Activated CD4-positive, alpha-beta memory T cell treated with anti-CD3 and anti-CD28 coated beads for 36 hours (primary cell): ENCODE measurements around the gene ABCC6. TPM values are rescaled to one million over a fixed set of nuclear protein-coding genes. Genes with fewer than 3 reads are reported as not detected.
A peak's percentile ranks its signal among the peaks of the same experiment; 100 is the strongest.
"Not testable (repeated sequence)": the region's sequence is repeated elsewhere in the genome, so short reads cannot be mapped to it uniquely, and the experiment has no call there.

ENCODE experiments used
- CTCF ChIA-PET: fragments of 350-600 bp; sonication (Branson Sonifier 250); formaldehyde crosslinking; loops from one replicate; lab custom pipeline; 2021; ENCODE audit warnings: antibody characterized with exemption, inconsistent platforms; lab: Charles Lee
- POLR2A ChIA-PET: fragments of 350-600 bp; sonication (Branson Sonifier 250); formaldehyde crosslinking; loops from one replicate; lab custom pipeline; 2021; ENCODE audit warnings: antibody characterized with exemption; lab: Charles Lee
- DNase-seq: peaks from one replicate; pipeline ENCODE4 v3.0.0-alpha.2; 2020
- H3K27ac Mint-ChIP-seq: one replicate; pipeline ENCODE4 v1.8.0; 2021; ENCODE audit warnings: mixed read lengths
- H3K27me3 Mint-ChIP-seq: one replicate; pipeline ENCODE4 v1.8.0; 2021; ENCODE audit warnings: mixed read lengths
- H3K36me3 Mint-ChIP-seq: one replicate; pipeline ENCODE4 v1.8.0; 2021; ENCODE audit warnings: mixed read lengths
- H3K4me1 Mint-ChIP-seq: one replicate; pipeline ENCODE4 v1.8.0; 2021; ENCODE audit warnings: low read depth, mixed read lengths
- H3K4me3 Mint-ChIP-seq: one replicate; pipeline ENCODE4 v1.8.0; 2021; ENCODE audit warnings: mild to moderate bottlenecking, mixed read lengths
- H3K9me3 Mint-ChIP-seq: one replicate; pipeline ENCODE4 v1.8.0; 2021; ENCODE audit warnings: mixed read lengths
- intact Hi-C: fragments of 100-400 bp; cut with micrococcal nuclease; formaldehyde crosslinking; loops from one replicate; pipeline ENCODE4 v1.15.1; 2023
- total RNA-seq, 2 experiments: library from RNA; stranded (reverse); gene quantifications; one replicate each; pipeline ENCODE4 v1.2.3, GENCODE V29; 2021

ABCC6 gene
- total RNA-seq, 2 experiments from 2014 or later = not detected

- intact Hi-C loops = no loop called here
- Mint-ChIP-seq H3K36me3 (no peaks in the 10 kb centered on the region), H3K4me1 (peaks cover 5% of the 10 kb centered on the region), H3K27me3 (no peaks in the 10 kb centered on the region), H3K9me3 (no peaks in the 10 kb centered on the region), H3K4me3 (no peak overlapping the region), H3K27ac (no peak overlapping the region)
- CTCF ChIA-PET = interaction anchor here (0.9 kb wide), 1 partner anchor 47 kb away, joined by 3 read pairs; no protein-coding TSS in a partner anchor
- no peak for DNase-seq
- POLR2A ChIA-PET = no interaction called here
Observed at GRCh38 chr16:16150878-16151152, 72.5 kb downstream of the ABCC6 start.

GRCh38 chr16:16150117-16150877 lies 73.0 kb downstream of the ABCC6 start:
- intact Hi-C loops = no loop called here
- H3K27me3 Mint-ChIP-seq = no peaks in the 10 kb centered on the region
- POLR2A ChIA-PET = no interaction called here
- no peaks in the 10 kb centered on the region for H3K9me3 Mint-ChIP-seq
- H3K4me1 Mint-ChIP-seq = peaks cover 5% of the 10 kb centered on the region
- H3K4me3 Mint-ChIP-seq = no peak overlapping the region
- CTCF ChIA-PET = interaction anchor here (0.9 kb wide), 1 partner anchor 46 kb away, joined by 3 read pairs; no protein-coding TSS in a partner anchor
- no peak for DNase-seq
- peaks cover 1% of the 10 kb centered on the region for H3K36me3 Mint-ChIP-seq
- no peak overlapping the region for H3K27ac Mint-ChIP-seq

- no peak overlapping the region for H3K4me3 Mint-ChIP-seq
- H3K27ac Mint-ChIP-seq = no peak overlapping the region
- peaks cover 1% of the 10 kb centered on the region for H3K36me3 Mint-ChIP-seq
- no peak for DNase-seq
- ChIA-PET CTCF (no interaction called here), POLR2A (no interaction called here)
- no peaks in the 10 kb centered on the region for H3K9me3 Mint-ChIP-seq
- H3K27me3 Mint-ChIP-seq = no peaks in the 10 kb centered on the region
- H3K4me1 Mint-ChIP-seq = peaks cover 5% of the 10 kb centered on the region
- intact Hi-C loops = no loop called here
Observed at GRCh38 chr16:16149710-16150116, 73.6 kb downstream of the ABCC6 start.

- Mint-ChIP-seq H3K4me1 (peaks cover 5% of the 10 kb centered on the region), H3K27me3 (no peaks in the 10 kb centered on the region), H3K36me3 (peaks cover 9% of the 10 kb centered on the region), H3K27ac (no peak overlapping the region), H3K9me3 (no peaks in the 10 kb centered on the region), H3K4me3 (no peak overlapping the region)
- no peak for DNase-seq
- intact Hi-C loops = no loop called here
- POLR2A ChIA-PET = no interaction called here
- CTCF ChIA-PET = no interaction called here
Observed at GRCh38 chr16:16148755-16149154, 74.5 kb downstream of the ABCC6 start.

- H3K9me3 Mint-ChIP-seq, H3K27me3 Mint-ChIP-seq, H3K4me3 Mint-ChIP-seq, CTCF ChIA-PET, intact Hi-C loops, DNase-seq, POLR2A ChIA-PET, H3K27ac Mint-ChIP-seq, H3K4me1 Mint-ChIP-seq: not testable (repeated sequence)
- H3K36me3 Mint-ChIP-seq = peaks cover 11% of the 10 kb centered on the region
Observed at GRCh38 chr16:16148000-16148599, 75.2 kb downstream of the ABCC6 start.

- no peaks in the 10 kb centered on the region for H3K9me3 Mint-ChIP-seq
- ChIA-PET CTCF (no interaction called here), POLR2A (no interaction called here)
- no peak for DNase-seq
- H3K4me3 Mint-ChIP-seq = no peak overlapping the region
- intact Hi-C loops = no loop called here
- peaks cover 15% of the 10 kb centered on the region for H3K36me3 Mint-ChIP-seq
- H3K27me3 Mint-ChIP-seq = no peaks in the 10 kb centered on the region
- H3K4me1 Mint-ChIP-seq = peaks cover 5% of the 10 kb centered on the region
- no peak overlapping the region for H3K27ac Mint-ChIP-seq
Observed at GRCh38 chr16:16147316-16147999, 75.8 kb downstream of the ABCC6 start.

GRCh38 chr16:16146380-16147315 lies 76.6 kb downstream of the ABCC6 start:
- peaks cover 5% of the 10 kb centered on the region for H3K4me1 Mint-ChIP-seq
- ChIA-PET CTCF (no interaction called here), POLR2A (no interaction called here)
- DNase-seq = no peak
- no peak overlapping the region for H3K27ac Mint-ChIP-seq
- no peak overlapping the region for H3K4me3 Mint-ChIP-seq
- intact Hi-C loops = no loop called here
- H3K36me3 Mint-ChIP-seq = peaks cover 20% of the 10 kb centered on the region
- H3K27me3 Mint-ChIP-seq = no peaks in the 10 kb centered on the region
- no peaks in the 10 kb centered on the region for H3K9me3 Mint-ChIP-seq

- no peaks in the 10 kb centered on the region for H3K9me3 Mint-ChIP-seq
- H3K4me1 Mint-ChIP-seq = no peaks in the 10 kb centered on the region
- H3K36me3 Mint-ChIP-seq = peaks cover 25% of the 10 kb centered on the region
- intact Hi-C loops = no loop called here
- no peak overlapping the region for H3K4me3 Mint-ChIP-seq
- CTCF ChIA-PET = no interaction called here
- DNase-seq = no peak
- no peak overlapping the region for H3K27ac Mint-ChIP-seq
- H3K27me3 Mint-ChIP-seq = no peaks in the 10 kb centered on the region
- POLR2A ChIA-PET = no interaction called here
Observed at GRCh38 chr16:16145286-16145685, 78.0 kb downstream of the ABCC6 start.

GRCh38 chr16:16144416-16144815 lies 78.9 kb downstream of the ABCC6 start:
- Mint-ChIP-seq H3K4me1 (no peaks in the 10 kb centered on the region), H3K27me3 (no peaks in the 10 kb centered on the region), H3K4me3 (no peak overlapping the region), H3K36me3 (peaks cover 31% of the 10 kb centered on the region), H3K27ac (no peak overlapping the region), H3K9me3 (no peaks in the 10 kb centered on the region)
- ChIA-PET CTCF (no interaction called here), POLR2A (no interaction called here)
- no peak for DNase-seq
- intact Hi-C loops = no loop called here

GRCh38 chr16:16143931-16144330 lies 79.4 kb downstream of the ABCC6 start:
- no peak overlapping the region for H3K4me3 Mint-ChIP-seq
- ChIA-PET POLR2A (no interaction called here), CTCF (interaction anchor here (0.6 kb wide), 1 partner anchor 261 kb away, joined by 3 read pairs; no protein-coding TSS in a partner anchor)
- DNase-seq = no peak
- H3K27ac Mint-ChIP-seq = no peak overlapping the region
- no peaks in the 10 kb centered on the region for H3K27me3 Mint-ChIP-seq
- intact Hi-C loops = no loop called here
- H3K9me3 Mint-ChIP-seq = no peaks in the 10 kb centered on the region
- peaks cover 33% of the 10 kb centered on the region for H3K36me3 Mint-ChIP-seq
- no peaks in the 10 kb centered on the region for H3K4me1 Mint-ChIP-seq

GRCh38 chr16:16143038-16143763 lies 80.1 kb downstream of the ABCC6 start:
- H3K27me3 Mint-ChIP-seq = no peaks in the 10 kb centered on the region
- H3K4me1 Mint-ChIP-seq = no peaks in the 10 kb centered on the region
- DNase-seq = peak; percentile 15
- H3K36me3 Mint-ChIP-seq = peaks cover 35% of the 10 kb centered on the region
- intact Hi-C loops = no loop called here
- POLR2A ChIA-PET = no interaction called here
- CTCF ChIA-PET = interaction anchor here (0.6 to 1.1 kb wide), 2 partner anchors 19 to 260 kb away, joined by 3 read pairs; no protein-coding TSS in a partner anchor
- H3K27ac Mint-ChIP-seq = no peak overlapping the region
- H3K9me3 Mint-ChIP-seq = no peaks in the 10 kb centered on the region
- H3K4me3 Mint-ChIP-seq = no peak overlapping the region
